GM12878 (cell line): Measurements from ENCODE around the gene VCL. TPM values are rescaled to one million over a fixed set of nuclear protein-coding genes. Genes with fewer than 3 reads are reported as not detected.
A peak's percentile ranks its signal among the peaks of the same experiment; 100 is the strongest.

Source experiments
- BACH1 ChIP-seq: fragments of 450-650 bp; IDR thresholded peaks from 2 replicates; pipeline ENCODE4 v1.6.1; 2017; ENCODE audit warnings: mild to moderate bottlenecking, borderline replicate concordance
- BCLAF1 ChIP-seq: fragments of 450-650 bp; IDR thresholded peaks from 2 replicates; pipeline ENCODE4 v1.6.1; 2017; ENCODE audit warnings: antibody characterized with exemption, mild to moderate bottlenecking, moderate library complexity
- BRCA1 ChIP-seq: IDR thresholded peaks from 2 replicates; pipeline ENCODE4 v1.6.1; 2011; ENCODE audit warnings: low read depth, low read length, improper control_type of control experiment
- CBFB ChIP-seq: IDR thresholded peaks from 2 replicates; pipeline ENCODE4 v1.6.1; 2016; ENCODE audit warnings: antibody characterized with exemption, low read depth
- DPF2 ChIP-seq: fragments of 450-650 bp; IDR thresholded peaks from 2 replicates; pipeline ENCODE4 v1.6.1; 2017; ENCODE audit warnings: mild to moderate bottlenecking
- EED ChIP-seq: sonication (generic); IDR thresholded peaks from 2 replicates; pipeline ENCODE4 v1.6.1; 2016; ENCODE audit warnings: antibody characterized with exemption, low read depth
- GATAD2B ChIP-seq: fragments of 450-650 bp; conservative IDR thresholded peaks from 2 replicates; pipeline ENCODE4 v1.6.1; 2017; ENCODE audit warnings: low read depth, mild to moderate bottlenecking, moderate library complexity
- HCFC1 ChIP-seq: fragments of 150-350 bp; IDR thresholded peaks from 2 replicates; pipeline ENCODE4 v1.6.1; 2014; ENCODE audit warnings: low read length
- HDAC6 ChIP-seq: fragments of 200-600 bp; sonication (generic); IDR thresholded peaks from one replicate; pipeline ENCODE4 v1.8.0; 2017; ENCODE audit warnings: antibody characterized with exemption; ENCODE audit not compliant: unreplicated experiment
- MEF2B ChIP-seq: fragments of 450-650 bp; IDR thresholded peaks from 2 replicates; pipeline ENCODE4 v1.6.1; 2018; ENCODE audit warnings: mild to moderate bottlenecking, moderate library complexity; ENCODE audit not compliant: partially characterized antibody, poor library complexity, severe bottlenecking
- MTA2 ChIP-seq: fragments of 450-650 bp; IDR thresholded peaks from 2 replicates; pipeline ENCODE4 v1.6.1; 2016; ENCODE audit warnings: low read depth, mild to moderate bottlenecking, moderate library complexity
- NBN ChIP-seq: fragments of 450-650 bp; IDR thresholded peaks from 2 replicates; pipeline ENCODE4 v1.6.1; 2016
- NFIC ChIP-seq: IDR thresholded peaks from 2 replicates; pipeline ENCODE4 v1.6.1; 2012; ENCODE audit warnings: low read depth, mild to moderate bottlenecking, inconsistent platforms, low read length, moderate library complexity
- NR2C1 ChIP-seq: fragments of 450-650 bp; IDR thresholded peaks from 2 replicates; pipeline ENCODE4 v1.6.1; 2017; ENCODE audit warnings: antibody characterized with exemption, mild to moderate bottlenecking, moderate library complexity
- RUNX3 ChIP-seq: IDR thresholded peaks from 2 replicates; pipeline ENCODE4 v1.6.1; 2012; ENCODE audit warnings: low read length, inconsistent platforms
- SMAD1 ChIP-seq: fragments of 450-650 bp; IDR thresholded peaks from 2 replicates; pipeline ENCODE4 v1.6.1; 2018; ENCODE audit warnings: mild to moderate bottlenecking, low read depth; ENCODE audit not compliant: partially characterized antibody
- SMC3 ChIP-seq: IDR thresholded peaks from 2 replicates; pipeline ENCODE4 v1.6.1; 2011; ENCODE audit warnings: low read length, improper control_type of control experiment, borderline replicate concordance
- SREBF1 ChIP-seq: IDR thresholded peaks from 2 replicates; pipeline ENCODE4 v1.6.1; 2012; ENCODE audit warnings: mild to moderate bottlenecking, low read length
- TCF12 ChIP-seq: IDR thresholded peaks from 2 replicates; pipeline ENCODE4 v1.6.1; 2011; ENCODE audit warnings: low read depth, mild to moderate bottlenecking, low read length
- USF1 ChIP-seq: IDR thresholded peaks from 2 replicates; pipeline ENCODE4 v1.6.1; 2011; ENCODE audit warnings: borderline replicate concordance, low read depth, mild to moderate bottlenecking, moderate library complexity, mixed read lengths, low read length; ENCODE audit not compliant: insufficient read depth; ENCODE audit errors: extremely low read length
- ZBTB33 ChIP-seq: fragments of 450-650 bp; IDR thresholded peaks from 2 replicates; pipeline ENCODE4 v1.6.1; 2017; ENCODE audit warnings: mild to moderate bottlenecking
- ZNF687 ChIP-seq: fragments of 450-650 bp; IDR thresholded peaks from 2 replicates; pipeline ENCODE4 v1.6.1; 2017; ENCODE audit warnings: mild to moderate bottlenecking, moderate library complexity
- polyA plus RNA-seq, 11 experiments: library from polyadenylated mRNA; depleted of rRNA in 4 of 11; unstranded in 6 of 11; stranded (reverse) in 5 of 11; fragments of >200 nt; fragmentation: Nextera tagmentation in 4 of 11; fragmentation: Illumina TruSeq in 1 of 11; extraction: Ambion mirVana in 4 of 11; extraction: Trizol in 1 of 11; gene quantifications; 1 replicate in 1 of 11; 2 replicates in 10 of 11; pipeline versions ENCODE4 v1.2.1 to v1.2.3, GENCODE V29; 2011 to 2016; ENCODE audit warnings: inconsistent platforms in 2 of 11, missing spikeins in 2 of 11, low read depth in 1 of 11
- total RNA-seq, 4 experiments: library from RNA; depleted of rRNA in 3 of 4; stranded (reverse); fragments of >200 nt in 3 of 4; fragmentation: Illumina TruSeq in 1 of 4; extraction: Trizol in 1 of 4; gene quantifications; 2 replicates each; pipeline versions ENCODE4 v1.2.1 to v1.2.3, GENCODE V29; 2013 to 2021

VCL gene
- total and polyA plus RNA-seq, 10 of the 15 experiments (the other 5 are each of a cell fraction or from before 2014, with no cell fraction given), result 6.7 to 54.6 (median 24.3) TPM

GRCh38 chr10:74078037-74078436 is 80.1 kb downstream of the VCL start (continued):
- no peak for TF ChIP-seq HCFC1
- no peak for TF ChIP-seq TCF12
- peak; percentile 28; the same call in 1 of the 2 replicates for TF ChIP-seq BACH1
- TF ChIP-seq SMAD1, result no peak
- peak; percentile 42; the same call in 1 of the 2 replicates for TF ChIP-seq GATAD2B
- peak; percentile 49; the same call in 1 of the 2 replicates for TF ChIP-seq CBFB
- no peak for TF ChIP-seq EED
- no peak for TF ChIP-seq HDAC6
- TF ChIP-seq SMC3, result no peak
- no peak for TF ChIP-seq SREBF1
- TF ChIP-seq NBN, result peak; percentile 51; the same call in 1 of the 2 replicates
- peak; percentile 73; the same call in 1 of the 2 replicates for TF ChIP-seq DPF2
- no peak for TF ChIP-seq ZNF687
- TF ChIP-seq MTA2, result peak; percentile 94
- TF ChIP-seq RUNX3, result peak; percentile 71
- TF ChIP-seq USF1, result no peak
- no peak for TF ChIP-seq ZBTB33
- TF ChIP-seq BRCA1, result no peak
- TF ChIP-seq NR2C1, result 0 out of 2 replicates have a peak, but pooled peaks have one; percentile 22
- no peak for TF ChIP-seq BCLAF1
- TF ChIP-seq NFIC, result peak; percentile 64; the same call in 1 of the 2 replicates
- TF ChIP-seq MEF2B, result peak; percentile 71
